ENCODE data around the gene TEX28.
"Not testable (repeated sequence)": the region's sequence is repeated elsewhere in the genome, so short reads cannot be mapped to it uniquely, and the experiment has no call there.

Gene TEX28

GRCh38 chrX:154294791-154295574, at the start of gene TEX28:
Gene TEX28, minus strand, starts transcription at chrX:154295124. Its CDS starts 3,007 bp downstream, at chrX:154292117.
- H3K27me3 ChIP-seq (ENCODE audit: insufficient read depth, low read length), result no peaks in the 10 kb centered on the region
- H3K4me3 ChIP-seq (ENCODE audit: low read depth, low read length), result no peak within 1 kb of the TSS
- no peaks in the 10 kb centered on the region for H3K79me2 ChIP-seq (ENCODE audit: control insufficient read depth, insufficient read depth, low read length, unreplicated experiment)
- H3K27ac ChIP-seq (ENCODE audit: low read depth, low read length), result no peak within 1 kb of the TSS
- H3K36me3 ChIP-seq (ENCODE audit: insufficient read depth, low read length), result no peaks in the 10 kb centered on the region
- no peaks in the 10 kb centered on the region for H3K4me1 ChIP-seq (ENCODE audit: control insufficient read depth, insufficient read depth, low read length, unreplicated experiment)
- no peak within 1 kb of the TSS for H2AFZ ChIP-seq (ENCODE audit: low read length, unreplicated experiment)

- not testable (repeated sequence) for H3K4me3 ChIP-seq (ENCODE audit: low read depth, low read length); H2AFZ ChIP-seq (ENCODE audit: low read length, unreplicated experiment); H3K79me2 ChIP-seq (ENCODE audit: control insufficient read depth, insufficient read depth, low read length, unreplicated experiment); H3K36me3 ChIP-seq (ENCODE audit: insufficient read depth, low read length); H3K27me3 ChIP-seq (ENCODE audit: insufficient read depth, low read length); H3K27ac ChIP-seq (ENCODE audit: low read depth, low read length); H3K4me1 ChIP-seq (ENCODE audit: control insufficient read depth, insufficient read depth, low read length, unreplicated experiment)
Observed at GRCh38 chrX:154343620-154344019, 48.7 kb upstream of the TEX28 start.

GRCh38 chrX:154343063-154343462, 48.1 kb upstream of the TEX28 start:
- H3K36me3 ChIP-seq (ENCODE audit: insufficient read depth, low read length); H3K79me2 ChIP-seq (ENCODE audit: control insufficient read depth, insufficient read depth, low read length, unreplicated experiment); H3K4me3 ChIP-seq (ENCODE audit: low read depth, low read length); H3K27ac ChIP-seq (ENCODE audit: low read depth, low read length); H3K4me1 ChIP-seq (ENCODE audit: control insufficient read depth, insufficient read depth, low read length, unreplicated experiment); H2AFZ ChIP-seq (ENCODE audit: low read length, unreplicated experiment); H3K27me3 ChIP-seq (ENCODE audit: insufficient read depth, low read length): not testable (repeated sequence)

- not testable (repeated sequence) for H3K36me3 ChIP-seq (ENCODE audit: insufficient read depth, low read length)
Observed at GRCh38 chrX:154341399-154342298, 46.7 kb upstream of the TEX28 start.

GRCh38 chrX:154334496-154334895, 39.6 kb upstream of the TEX28 start:
- Histone ChIP-seq H3K79me2 (ENCODE audit: control insufficient read depth, insufficient read depth, low read length, unreplicated experiment) (no peaks in the 10 kb centered on the region), H3K36me3 (ENCODE audit: insufficient read depth, low read length) (no peaks in the 10 kb centered on the region), H3K4me1 (ENCODE audit: control insufficient read depth, insufficient read depth, low read length, unreplicated experiment) (no peaks in the 10 kb centered on the region), H2AFZ (ENCODE audit: low read length, unreplicated experiment) (no peak overlapping the region), H3K27me3 (ENCODE audit: insufficient read depth, low read length) (no peaks in the 10 kb centered on the region), H3K27ac (ENCODE audit: low read depth, low read length) (no peak overlapping the region), H3K4me3 (ENCODE audit: low read depth, low read length) (no peak overlapping the region)

More at GRCh38 chrX:154341399-154342298, 46.7 kb upstream of the TEX28 start:
- H3K4me3 ChIP-seq (ENCODE audit: low read depth, low read length); H3K4me1 ChIP-seq (ENCODE audit: control insufficient read depth, insufficient read depth, low read length, unreplicated experiment); H3K27me3 ChIP-seq (ENCODE audit: insufficient read depth, low read length); H3K27ac ChIP-seq (ENCODE audit: low read depth, low read length); H3K79me2 ChIP-seq (ENCODE audit: control insufficient read depth, insufficient read depth, low read length, unreplicated experiment); H2AFZ ChIP-seq (ENCODE audit: low read length, unreplicated experiment): not testable (repeated sequence)

GRCh38 chrX:154333837-154334271, 38.9 kb upstream of the TEX28 start:
- Histone ChIP-seq H2AFZ (ENCODE audit: low read length, unreplicated experiment) (no peak overlapping the region), H3K27ac (ENCODE audit: low read depth, low read length) (no peak overlapping the region), H3K4me3 (ENCODE audit: low read depth, low read length) (no peak overlapping the region)

GRCh38 chrX:154333116-154333515, 38.2 kb upstream of the TEX28 start:
- H3K4me3 ChIP-seq (ENCODE audit: low read depth, low read length), result no peak overlapping the region
- H3K36me3 ChIP-seq (ENCODE audit: insufficient read depth, low read length), result no peaks in the 10 kb centered on the region
- no peak overlapping the region for H2AFZ ChIP-seq (ENCODE audit: low read length, unreplicated experiment)
- no peaks in the 10 kb centered on the region for H3K4me1 ChIP-seq (ENCODE audit: control insufficient read depth, insufficient read depth, low read length, unreplicated experiment)
- H3K27ac ChIP-seq (ENCODE audit: low read depth, low read length), result no peak overlapping the region
- H3K79me2 ChIP-seq (ENCODE audit: control insufficient read depth, insufficient read depth, low read length, unreplicated experiment), result no peaks in the 10 kb centered on the region
- no peaks in the 10 kb centered on the region for H3K27me3 ChIP-seq (ENCODE audit: insufficient read depth, low read length)

More at GRCh38 chrX:154333837-154334271, 38.9 kb upstream of the TEX28 start:
- Histone ChIP-seq H3K79me2 (ENCODE audit: control insufficient read depth, insufficient read depth, low read length, unreplicated experiment) (no peaks in the 10 kb centered on the region), H3K36me3 (ENCODE audit: insufficient read depth, low read length) (no peaks in the 10 kb centered on the region), H3K4me1 (ENCODE audit: control insufficient read depth, insufficient read depth, low read length, unreplicated experiment) (no peaks in the 10 kb centered on the region), H3K27me3 (ENCODE audit: insufficient read depth, low read length) (no peaks in the 10 kb centered on the region)

GRCh38 chrX:154332561-154332960, 37.6 kb upstream of the TEX28 start:
- no peaks in the 10 kb centered on the region for H3K27me3 ChIP-seq (ENCODE audit: insufficient read depth, low read length)
- no peaks in the 10 kb centered on the region for H3K79me2 ChIP-seq (ENCODE audit: control insufficient read depth, insufficient read depth, low read length, unreplicated experiment)
- H3K27ac ChIP-seq (ENCODE audit: low read depth, low read length), result no peak overlapping the region
- H3K4me1 ChIP-seq (ENCODE audit: control insufficient read depth, insufficient read depth, low read length, unreplicated experiment), result no peaks in the 10 kb centered on the region
- no peak overlapping the region for H3K4me3 ChIP-seq (ENCODE audit: low read depth, low read length)
- H2AFZ ChIP-seq (ENCODE audit: low read length, unreplicated experiment), result no peak overlapping the region
- H3K36me3 ChIP-seq (ENCODE audit: insufficient read depth, low read length), result no peaks in the 10 kb centered on the region

GRCh38 chrX:154329294-154329693, 34.4 kb upstream of the TEX28 start:
- Histone ChIP-seq H3K27ac (ENCODE audit: low read depth, low read length) (no peak overlapping the region), H2AFZ (ENCODE audit: low read length, unreplicated experiment) (no peak overlapping the region), H3K4me1 (ENCODE audit: control insufficient read depth, insufficient read depth, low read length, unreplicated experiment) (no peaks in the 10 kb centered on the region), H3K79me2 (ENCODE audit: control insufficient read depth, insufficient read depth, low read length, unreplicated experiment) (no peaks in the 10 kb centered on the region), H3K36me3 (ENCODE audit: insufficient read depth, low read length) (no peaks in the 10 kb centered on the region), H3K4me3 (ENCODE audit: low read depth, low read length) (no peak overlapping the region), H3K27me3 (ENCODE audit: insufficient read depth, low read length) (0 out of 2 replicates have a peak, but pooled peaks cover 5% of the 10 kb centered on the region)

- no peak overlapping the region for H3K4me3 ChIP-seq (ENCODE audit: low read depth, low read length)
- H3K79me2 ChIP-seq (ENCODE audit: control insufficient read depth, insufficient read depth, low read length, unreplicated experiment), result no peaks in the 10 kb centered on the region
- no peaks in the 10 kb centered on the region for H3K4me1 ChIP-seq (ENCODE audit: control insufficient read depth, insufficient read depth, low read length, unreplicated experiment)
- H2AFZ ChIP-seq (ENCODE audit: low read length, unreplicated experiment), result no peak overlapping the region
- H3K27me3 ChIP-seq (ENCODE audit: insufficient read depth, low read length), result 0 out of 2 replicates have a peak, but pooled peaks cover 5% of the 10 kb centered on the region
- no peak overlapping the region for H3K27ac ChIP-seq (ENCODE audit: low read depth, low read length)
- no peaks in the 10 kb centered on the region for H3K36me3 ChIP-seq (ENCODE audit: insufficient read depth, low read length)
Observed at GRCh38 chrX:154328646-154329045, 33.7 kb upstream of the TEX28 start.

Data from ACC112 (cell line).